ENCODE measurements around the gene TTN. TPM values are rescaled to one million over a fixed set of nuclear protein-coding genes. Genes with fewer than 3 reads are reported as not detected.

TTN gene
- total and polyA plus RNA-seq, 10 of the 15 experiments (the other 5 are each of a cell fraction or from before 2014, with no cell fraction given): 0.15 to 9.0 (median 1.8) TPM

- TF ChIP-seq GATAD2B (conservative IDR thresholded peaks at IDR 0.05; ENCODE audit: low read depth) (peak; percentile 90), NFXL1 (IDR thresholded peaks at IDR 0.05; ENCODE audit: borderline replicate concordance) (no peak), NFYB (IDR thresholded peaks at IDR 0.05; ENCODE audit: insufficient read depth, low read depth, low read length) (no peak), IRF4 (IDR thresholded peaks at IDR 0.05; ENCODE audit: low read depth, low read length) (peak; percentile 87), BMI1 (IDR thresholded peaks at IDR 0.05; ENCODE audit: borderline replicate concordance) (peak; percentile 77), SP1 (IDR thresholded peaks at IDR 0.05; ENCODE audit: low read depth, low read length) (peak; percentile 31), ZNF24 (IDR thresholded peaks at IDR 0.05) (peak; percentile 57; the same call in 1 of the 2 replicates), KLF5 (IDR thresholded peaks at IDR 0.05; ENCODE audit: partially characterized antibody) (no peak), SMC3 (IDR thresholded peaks at IDR 0.05; ENCODE audit: borderline replicate concordance, low read length) (no peak), MTA3 (IDR thresholded peaks at IDR 0.05; ENCODE audit: borderline replicate concordance, low read length) (peak; percentile 95; the same call in 1 of the 2 replicates), SUPT20H (IDR thresholded peaks at IDR 0.05; ENCODE audit: borderline replicate concordance, control insufficient read depth, low read depth, low read length) (no peak), RAD21 (IDR thresholded peaks at IDR 0.05; ENCODE audit: insufficient read depth, low read depth, low read length) (peak; percentile 25; the same call in 1 of the 2 replicates), MXI1 (IDR thresholded peaks at IDR 0.05; ENCODE audit: low read depth, low read length) (peak; percentile 55; the same call in 1 of the 2 replicates), KDM1A (IDR thresholded peaks at IDR 0.05; ENCODE audit: borderline replicate concordance) (no peak), JUNB (IDR thresholded peaks at IDR 0.05) (peak; percentile 84), ATF7 (IDR thresholded peaks at IDR 0.05; ENCODE audit: low read depth) (peak; percentile 98), CUX1 (IDR thresholded peaks at IDR 0.05; ENCODE audit: insufficient replicate concordance, low read depth, low read length) (peak; percentile 96), SIX5 (IDR thresholded peaks at IDR 0.05; ENCODE audit: low read depth, low read length, severe bottlenecking) (peak; percentile 16), NKRF (conservative IDR thresholded peaks at IDR 0.05) (no peak), LARP7 (IDR thresholded peaks at IDR 0.05) (no peak), ZNF622 (IDR thresholded peaks at IDR 0.05) (no peak), SREBF2 (IDR thresholded peaks at IDR 0.05; ENCODE audit: low read length) (no peak), CHD1 (IDR thresholded peaks at IDR 0.05; ENCODE audit: low read depth, low read length) (no peak), HDAC6 (IDR thresholded peaks at IDR 0.05; ENCODE audit: unreplicated experiment) (no peak), CEBPB (IDR thresholded peaks at IDR 0.05; ENCODE audit: borderline replicate concordance in 1 of 2, low read depth in 2 of 2, low read length in 2 of 2) (peak; percentile 64; a peak in 3 of 4 replicates)
These were observed 276.5 kb downstream of the TTN start (continued) for GRCh38 chr2:178530625-178531142.

Measured in GM12878 (cell line).